HepG2 (cell line): ENCODE results near the gene PAN2. TPM values are rescaled to one million over a fixed set of nuclear protein-coding genes. Genes with fewer than 3 reads are reported as not detected.

Source experiments
- ASH2L ChIP-seq: fragments of 300-600, 200-600 bp; sonication (generic); IDR thresholded peaks from 2 replicates; pipeline ENCODE4 v1.7.0; 2017; ENCODE audit warnings: low read depth, mild to moderate bottlenecking, moderate library complexity, mixed read lengths, low read length; ENCODE audit not compliant: insufficient read length
- GMEB2 ChIP-seq: IDR thresholded peaks from 2 replicates; pipeline ENCODE4 v1.6.1; 2016; ENCODE audit warnings: missing biosample characterization, missing genetic modification reagents, low read depth
- HMG20A ChIP-seq: IDR thresholded peaks from 2 replicates; pipeline ENCODE4 v1.6.1; 2016; ENCODE audit warnings: borderline replicate concordance
- KLF12 ChIP-seq: sonication (generic); formaldehyde crosslinking; IDR thresholded peaks from 2 replicates; pipeline ENCODE4 v1.4.0; 2020; ENCODE audit warnings: missing genetic modification reagents, borderline replicate concordance
- MNT ChIP-seq: fragments of 450-650 bp; IDR thresholded peaks from 2 replicates; pipeline ENCODE4 v1.6.1; 2016
- NFKBIZ ChIP-seq: IDR thresholded peaks from 2 replicates; pipeline ENCODE4 v1.6.1; 2018; ENCODE audit warnings: missing genetic modification reagents, missing compliant biosample characterization
- NONO ChIP-seq, 2 experiments: fragments of 450-650 bp in 1 of 2; sonication (generic) in 1 of 2; formaldehyde crosslinking in 1 of 2; IDR thresholded peaks in 1 of 2; conservative IDR thresholded peaks in 1 of 2; 2 replicates each; pipeline versions ENCODE4 v1.6.1 to v1.8.0; 2017 to 2022; ENCODE audit warnings: mild to moderate bottlenecking in 1 of 2, missing genetic modification reagents in 1 of 2, moderate library complexity in 1 of 2
- NR2F2 ChIP-seq: IDR thresholded peaks from 2 replicates; pipeline ENCODE4 v1.6.1; 2012; ENCODE audit warnings: low read depth, inconsistent platforms, borderline replicate concordance
- PCBP1 ChIP-seq: fragments of 200-400 bp; formaldehyde crosslinking; IDR thresholded peaks from 2 replicates; pipeline ENCODE4 v1.6.1; 2017; ENCODE audit warnings: mild to moderate bottlenecking, low read depth, low read length, borderline replicate concordance
- SIX1 ChIP-seq: sonication (generic); formaldehyde crosslinking; IDR thresholded peaks from 2 replicates; pipeline ENCODE4 v1.4.0; 2020; ENCODE audit warnings: missing genetic modification reagents, borderline replicate concordance
- SMAD9 ChIP-seq: sonication (generic); formaldehyde crosslinking; IDR thresholded peaks from 2 replicates; pipeline ENCODE4 v1.5.1; 2020; ENCODE audit warnings: mild to moderate bottlenecking, missing genetic modification reagents
- SP140L ChIP-seq: sonication (generic); formaldehyde crosslinking; IDR thresholded peaks from 2 replicates; pipeline ENCODE4 v1.4.0; 2020; ENCODE audit warnings: missing genetic modification reagents, borderline replicate concordance
- YEATS4 ChIP-seq: sonication (generic); formaldehyde crosslinking; IDR thresholded peaks from 2 replicates; pipeline ENCODE4 v1.4.0; 2020; ENCODE audit warnings: missing genetic modification reagents, borderline replicate concordance
- ZBTB7B ChIP-seq: sonication (generic); formaldehyde crosslinking; IDR thresholded peaks from 2 replicates; pipeline ENCODE4 v1.4.0; 2020; ENCODE audit warnings: missing genetic modification reagents
- ZNF619 ChIP-seq: sonication (generic); formaldehyde crosslinking; IDR thresholded peaks from 2 replicates; pipeline ENCODE4 v1.4.0; 2020; ENCODE audit warnings: mild to moderate bottlenecking, missing genetic modification reagents
- ZNF672 ChIP-seq: sonication (generic); formaldehyde crosslinking; IDR thresholded peaks from 2 replicates; pipeline ENCODE4 v1.8.1; 2022; ENCODE audit warnings: missing genetic modification reagents
- ZSCAN31 ChIP-seq: sonication (generic); formaldehyde crosslinking; IDR thresholded peaks from 2 replicates; pipeline ENCODE4 v1.5.0; 2020; ENCODE audit warnings: low read depth, mild to moderate bottlenecking, missing genetic modification reagents
- polyA plus RNA-seq, 8 experiments: library from polyadenylated mRNA; depleted of rRNA in 3 of 8; stranded (reverse) in 7 of 8; unstranded in 1 of 8; fragments of >200 nt; fragmentation: Illumina TruSeq in 4 of 8; extraction: Trizol in 4 of 8; gene quantifications; 2 replicates each; pipeline versions ENCODE4 v1.2.1 to v1.2.3, GENCODE V29; 2011 to 2016; ENCODE audit warnings: low read depth in 4 of 8, missing spikeins in 1 of 8, mixed read lengths in 1 of 8; ENCODE audit not compliant: insufficient read depth in 1 of 8
- total RNA-seq, 5 experiments: library from RNA; depleted of rRNA; stranded (reverse); fragments of >200 nt; fragmentation: Illumina TruSeq; extraction: Trizol; gene quantifications; 2 replicates each; pipeline ENCODE4 v1.2.3, GENCODE V29; 2016; ENCODE audit warnings: low read depth in 1 of 5
- TF ChIP-seq, protein P1 (sequence below): sonication (generic); formaldehyde crosslinking; IDR thresholded peaks from 2 replicates; pipeline ENCODE4 v1.5.1; 2020; ENCODE audit warnings: missing genetic modification reagents, mild to moderate bottlenecking, borderline replicate concordance
- TF ChIP-seq, protein P2 (sequence below): sonication (generic); formaldehyde crosslinking; IDR thresholded peaks from 2 replicates; pipeline ENCODE4 v1.8.1; 2023; ENCODE audit warnings: missing genetic modification reagents, inconsistent platforms, borderline replicate concordance
- TF ChIP-seq, protein P3 (sequence below): sonication (generic); formaldehyde crosslinking; IDR thresholded peaks from 2 replicates; pipeline ENCODE4 v1.4.0; 2020; ENCODE audit warnings: missing genetic modification reagents; ENCODE audit errors: not compliant biosample characterization

Gene PAN2
- total and polyA plus RNA-seq, 2 of the 13 experiments (the other 11 are each of a cell fraction or from before 2014, with no cell fraction given) = 27.2 to 61.1 TPM

DNA sequence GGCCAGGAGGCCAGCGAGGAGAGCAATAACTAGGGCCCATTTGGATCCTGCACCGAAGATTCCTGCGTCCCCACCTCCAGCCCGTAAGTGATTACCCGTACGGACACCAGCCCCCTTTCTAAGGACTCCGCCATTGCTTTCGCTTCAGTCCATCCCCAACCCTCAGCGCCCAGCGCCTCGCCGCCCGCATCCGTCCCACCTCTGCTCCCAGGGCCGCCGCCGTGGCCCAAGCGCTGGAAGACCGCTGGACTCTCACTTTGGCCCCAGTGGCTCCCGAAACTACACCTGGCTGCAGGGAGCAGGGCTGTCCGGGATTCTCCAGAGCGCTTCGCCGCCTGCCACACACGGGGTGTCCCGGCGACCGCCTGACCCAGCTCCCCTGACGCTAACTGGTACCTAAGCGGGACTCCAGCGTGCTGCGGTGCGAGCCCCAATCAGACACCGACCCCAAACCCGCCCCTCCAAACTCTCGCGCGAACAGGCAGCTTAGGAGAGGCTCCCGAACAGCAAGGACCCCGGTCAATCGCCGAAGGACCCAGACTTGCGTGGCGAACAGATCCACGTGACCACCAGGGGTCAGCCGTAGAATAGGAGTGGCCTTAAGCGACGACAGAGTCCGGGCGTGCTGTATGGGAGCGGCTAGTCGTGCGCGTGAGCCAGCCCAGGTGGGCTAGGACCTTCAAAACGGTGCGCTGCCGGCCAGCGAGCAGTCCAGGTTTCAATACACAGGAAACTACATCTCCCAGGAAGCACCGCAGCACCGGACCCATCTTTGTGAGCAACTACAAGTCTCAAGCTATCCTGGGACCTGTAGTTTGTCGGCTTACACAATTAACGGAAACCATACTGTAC lies 18.0 kb downstream of the PAN2 start, which contains the start of gene CNPY2 (continued):
- TF ChIP-seq SP140L (CRISPR knock-in tag) (no peak), ASH2L (peak; percentile 80), MNT (peak; percentile 75), NFKBIZ (CRISPR knock-in tag) (no peak; the same call in 1 of the 2 replicates), SMAD9 (CRISPR knock-in tag) (no peak), KLF12 (no peak; the same call in 1 of the 2 replicates), ZSCAN31 (peak; percentile 79), SIX1 (CRISPR knock-in tag) (no peak), ZNF672 (CRISPR knock-in tag) (no peak), YEATS4 (peak; percentile 84), HMG20A (CRISPR knock-in tag) (no peak), GMEB2 (CRISPR knock-in tag) (no peak), ZNF619 (CRISPR knock-in tag) (no peak), PCBP1 (no peak), ZBTB7B (peak; percentile 95), NR2F2 (peak; percentile 10; the same call in 1 of the 2 replicates), NONO (IDR thresholded peaks at IDR 0.05) (no peak), NONO (CRISPR knock-in tag; conservative IDR thresholded peaks at IDR 0.05) (peak; percentile 91)
- TF ChIP-seq, protein P1, sequence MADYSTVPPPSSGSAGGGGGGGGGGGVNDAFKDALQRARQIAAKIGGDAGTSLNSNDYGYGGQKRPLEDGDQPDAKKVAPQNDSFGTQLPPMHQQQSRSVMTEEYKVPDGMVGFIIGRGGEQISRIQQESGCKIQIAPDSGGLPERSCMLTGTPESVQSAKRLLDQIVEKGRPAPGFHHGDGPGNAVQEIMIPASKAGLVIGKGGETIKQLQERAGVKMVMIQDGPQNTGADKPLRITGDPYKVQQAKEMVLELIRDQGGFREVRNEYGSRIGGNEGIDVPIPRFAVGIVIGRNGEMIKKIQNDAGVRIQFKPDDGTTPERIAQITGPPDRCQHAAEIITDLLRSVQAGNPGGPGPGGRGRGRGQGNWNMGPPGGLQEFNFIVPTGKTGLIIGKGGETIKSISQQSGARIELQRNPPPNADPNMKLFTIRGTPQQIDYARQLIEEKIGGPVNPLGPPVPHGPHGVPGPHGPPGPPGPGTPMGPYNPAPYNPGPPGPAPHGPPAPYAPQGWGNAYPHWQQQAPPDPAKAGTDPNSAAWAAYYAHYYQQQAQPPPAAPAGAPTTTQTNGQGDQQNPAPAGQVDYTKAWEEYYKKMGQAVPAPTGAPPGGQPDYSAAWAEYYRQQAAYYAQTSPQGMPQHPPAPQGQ = no peak
- TF ChIP-seq, protein P2, sequence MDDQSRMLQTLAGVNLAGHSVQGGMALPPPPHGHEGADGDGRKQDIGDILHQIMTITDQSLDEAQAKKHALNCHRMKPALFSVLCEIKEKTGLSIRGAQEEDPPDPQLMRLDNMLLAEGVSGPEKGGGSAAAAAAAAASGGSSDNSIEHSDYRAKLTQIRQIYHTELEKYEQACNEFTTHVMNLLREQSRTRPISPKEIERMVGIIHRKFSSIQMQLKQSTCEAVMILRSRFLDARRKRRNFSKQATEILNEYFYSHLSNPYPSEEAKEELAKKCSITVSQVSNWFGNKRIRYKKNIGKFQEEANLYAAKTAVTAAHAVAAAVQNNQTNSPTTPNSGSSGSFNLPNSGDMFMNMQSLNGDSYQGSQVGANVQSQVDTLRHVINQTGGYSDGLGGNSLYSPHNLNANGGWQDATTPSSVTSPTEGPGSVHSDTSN (CRISPR knock-in tag) = 0 out of 2 replicates have a peak, but pooled peaks have one; percentile 73
- TF ChIP-seq, protein P3, sequence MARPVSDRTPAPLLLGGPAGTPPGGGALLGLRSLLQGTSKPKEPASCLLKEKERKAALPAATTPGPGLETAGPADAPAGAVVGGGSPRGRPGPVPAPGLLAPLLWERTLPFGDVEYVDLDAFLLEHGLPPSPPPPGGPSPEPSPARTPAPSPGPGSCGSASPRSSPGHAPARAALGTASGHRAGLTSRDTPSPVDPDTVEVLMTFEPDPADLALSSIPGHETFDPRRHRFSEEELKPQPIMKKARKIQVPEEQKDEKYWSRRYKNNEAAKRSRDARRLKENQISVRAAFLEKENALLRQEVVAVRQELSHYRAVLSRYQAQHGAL (CRISPR knock-in tag) = peak; percentile 91
